ENCODE results near the gene CDC42BPA. TPM values are rescaled to one million over a fixed set of nuclear protein-coding genes. Genes with fewer than 3 reads are reported as not detected.

Gene CDC42BPA
- polyA plus RNA-seq, 2 of the 4 experiments (the other 2 are of a cell fraction): 11.4 to 28.4 TPM

- ChIA-PET POLR2A (no interaction called here), CTCF (no interaction called here)
- H3K4me3 ChIP-seq: no peak overlapping the region
- WGBS (ENCODE audit: missing lambda C conversion rate): 73% methylated on average over 4 of the region's 5 CpGs
- no peak overlapping the region for H3K4me2 ChIP-seq
- DNase-seq (ENCODE audit: low read depth in 1 of 2, low spot score in 1 of 2) (no peak), FAIRE-seq (no peak), ATAC-seq (no peak)
- TF ChIP-seq ZSCAN20 (CRISPR knock-in tag; IDR thresholded peaks at IDR 0.05) (no peak), KDM1A (IDR thresholded peaks at IDR 0.05; ENCODE audit: low read depth) (no peak), FOXS1 (CRISPR knock-in tag; IDR thresholded peaks at IDR 0.05) (no peak), MAX (IDR thresholded peaks at IDR 0.05) (no peak)
- no peaks in the 10 kb centered on the region; the same call in 2 of the 3 replicates for H3K9me3 ChIP-seq
- no peaks in the 10 kb centered on the region for H3K4me1 ChIP-seq
- no peak overlapping the region for H3K27ac ChIP-seq
Measured at GRCh38 chr1:226960256-226960655, 358.0 kb downstream of the CDC42BPA start.

- H3K4me3 ChIP-seq: no peak overlapping the region
- H3K9me3 ChIP-seq: no peaks in the 10 kb centered on the region; the same call in 2 of the 3 replicates
- no peaks in the 10 kb centered on the region for H3K4me1 ChIP-seq
- CTCF ChIA-PET: interaction anchor here (0.8 kb wide), 1 partner anchor 31 kb away, joined by 3 read pairs; no protein-coding TSS in a partner anchor
- 94% methylated on average over 13 of the region's 13 CpGs for WGBS (ENCODE audit: missing lambda C conversion rate)
- H3K27ac ChIP-seq: no peak overlapping the region
- ATAC-seq (no peak), DNase-seq (ENCODE audit: low read depth in 1 of 2, low spot score in 1 of 2) (no peak), FAIRE-seq (no peak)
- TF ChIP-seq FOXS1 (CRISPR knock-in tag; IDR thresholded peaks at IDR 0.05) (no peak), TFCP2L1 (CRISPR knock-in tag; IDR thresholded peaks at IDR 0.05) (no peak), KDM1A (IDR thresholded peaks at IDR 0.05; ENCODE audit: low read depth) (no peak), NPAS2 (CRISPR knock-in tag; IDR thresholded peaks at IDR 0.05; ENCODE audit: borderline replicate concordance) (no peak), PBX3 (IDR thresholded peaks at IDR 0.05) (no peak), HOXB13 (CRISPR knock-in tag; IDR thresholded peaks at IDR 0.05; ENCODE audit: low read depth) (no peak), BCL3 (IDR thresholded peaks at IDR 0.05) (no peak), ZFP36 (IDR thresholded peaks at IDR 0.05; ENCODE audit: borderline replicate concordance, partially characterized antibody) (no peak), JUNB (IDR thresholded peaks at IDR 0.05) (no peak), GATA3 (IDR thresholded peaks at IDR 0.05; ENCODE audit: borderline replicate concordance) (no peak), MAZ (IDR thresholded peaks at IDR 0.05; ENCODE audit: borderline replicate concordance, low read depth, low read length) (no peak), PHF8 (IDR thresholded peaks at IDR 0.05; ENCODE audit: borderline replicate concordance, low read depth) (no peak), HOXB5 (CRISPR knock-in tag; IDR thresholded peaks at IDR 0.05) (no peak), ZC3H11A (IDR thresholded peaks at IDR 0.05) (no peak), HMGXB4 (CRISPR knock-in tag; IDR thresholded peaks at IDR 0.05; ENCODE audit: borderline replicate concordance) (no peak), SMC3 (IDR thresholded peaks at IDR 0.05) (no peak), CHD2 (IDR thresholded peaks at IDR 0.05; ENCODE audit: low read length, partially characterized antibody) (no peak), RFX5 (IDR thresholded peaks at IDR 0.05) (no peak), NFE2L2 (conservative IDR thresholded peaks at IDR 0.05; ENCODE audit: low read length) (no peak)
- no peak overlapping the region for H3K4me2 ChIP-seq
- POLR2A ChIA-PET: no interaction called here
Measured at GRCh38 chr1:226958300-226958699, 360.0 kb downstream of the CDC42BPA start.

GRCh38 chr1:226957714-226958113, 360.6 kb downstream of the CDC42BPA start:
- ATAC-seq (no peak), FAIRE-seq (no peak), DNase-seq (ENCODE audit: low read depth in 1 of 2, low spot score in 1 of 2) (no peak)
- ChIA-PET CTCF (interaction anchor here (0.8 kb wide), 1 partner anchor 32 kb away, joined by 3 read pairs; no protein-coding TSS in a partner anchor), POLR2A (no interaction called here)
- TF ChIP-seq ZSCAN20 (CRISPR knock-in tag; IDR thresholded peaks at IDR 0.05) (no peak), SREBF2 (IDR thresholded peaks at IDR 0.05) (no peak), GATA3 (IDR thresholded peaks at IDR 0.05; ENCODE audit: borderline replicate concordance) (no peak), ZNF302 (CRISPR knock-in tag; IDR thresholded peaks at IDR 0.05) (no peak), TP53 (CRISPR knock-in tag; IDR thresholded peaks at IDR 0.05) (no peak), HES2 (IDR thresholded peaks at IDR 0.05) (no peak), NR3C1 (IDR thresholded peaks at IDR 0.05) (no peak)
- Histone ChIP-seq H3K27ac (no peak overlapping the region), H3K4me3 (no peak overlapping the region), H3K4me2 (no peak overlapping the region), H3K4me1 (no peaks in the 10 kb centered on the region), H3K9me3 (no peaks in the 10 kb centered on the region; the same call in 2 of the 3 replicates)
- WGBS (ENCODE audit: missing lambda C conversion rate): 93% methylated on average over 11 of the region's 11 CpGs
